Measurements from ENCODE around the gene MESP2.

Gene MESP2

GRCh38 chr15:89801471-89802195 is 25.5 kb downstream of the MESP2 start:
- DNase-seq (ENCODE audit: low read depth in 1 of 2, low spot score in 1 of 2): no peak

GRCh38 chr15:89802231-89802928 is 26.2 kb downstream of the MESP2 start:
- no peak for DNase-seq (ENCODE audit: low read depth in 1 of 2, low spot score in 1 of 2)

GRCh38 chr15:89802986-89803824 is 27.1 kb downstream of the MESP2 start:
- no peak for DNase-seq (ENCODE audit: low read depth in 1 of 2, low spot score in 1 of 2)

GRCh38 chr15:89803941-89804800 is 28.0 kb downstream of the MESP2 start:
- no peak for DNase-seq (ENCODE audit: low read depth in 1 of 2, low spot score in 1 of 2)

GRCh38 chr15:89805241-89806209 is 29.4 kb downstream of the MESP2 start:
- DNase-seq (ENCODE audit: low read depth in 1 of 2, low spot score in 1 of 2): no peak

GRCh38 chr15:89806210-89806558 is 30.1 kb downstream of the MESP2 start:
- no peak for DNase-seq (ENCODE audit: low read depth in 1 of 2, low spot score in 1 of 2)

- DNase-seq (ENCODE audit: low read depth in 1 of 2, low spot score in 1 of 2): no peak
Observed at GRCh38 chr15:89806559-89807550, 30.7 kb downstream of the MESP2 start.

- DNase-seq (ENCODE audit: low read depth in 1 of 2, low spot score in 1 of 2): no peak
Observed at GRCh38 chr15:89807689-89808088, 31.6 kb downstream of the MESP2 start.

- no peak for DNase-seq (ENCODE audit: low read depth in 1 of 2, low spot score in 1 of 2)
Observed at GRCh38 chr15:89808160-89808870, 32.2 kb downstream of the MESP2 start.

- DNase-seq (ENCODE audit: low read depth in 1 of 2, low spot score in 1 of 2): no peak
Observed at GRCh38 chr15:89809093-89809786, 33.1 kb downstream of the MESP2 start.

- DNase-seq (ENCODE audit: low read depth in 1 of 2, low spot score in 1 of 2): no peak
Observed at GRCh38 chr15:89809787-89810148, 33.6 kb downstream of the MESP2 start.

GRCh38 chr15:89810837-89811236 is 34.7 kb downstream of the MESP2 start:
- no peak for DNase-seq (ENCODE audit: low read depth in 1 of 2, low spot score in 1 of 2)

- no peak for DNase-seq (ENCODE audit: low read depth in 1 of 2, low spot score in 1 of 2)
Observed at GRCh38 chr15:89812011-89812846, 36.1 kb downstream of the MESP2 start.

- no peak for DNase-seq (ENCODE audit: low read depth in 1 of 2, low spot score in 1 of 2)
Observed at GRCh38 chr15:89812847-89813320, 36.8 kb downstream of the MESP2 start.

- DNase-seq (ENCODE audit: low read depth in 1 of 2, low spot score in 1 of 2): no peak
Observed at GRCh38 chr15:89813381-89814111, 37.4 kb downstream of the MESP2 start.

Data from activated T-helper 1 cell treated with anti-CD3 and anti-CD28 coated beads, Interleukin-2, amount 50 U/mL, for 16 hours (primary cell).